HCEC 1CT (cell line): ENCODE measurements around the gene TMTC3.

Experiments used
- DNase-seq: peaks from one replicate; pipeline ENCODE4 v3.0.0-alpha.2; 2017

Gene TMTC3

GRCh38 chr12:88228720-88229119 is 86.6 kb downstream of the TMTC3 start:
- DNase-seq = no peak

DNA sequence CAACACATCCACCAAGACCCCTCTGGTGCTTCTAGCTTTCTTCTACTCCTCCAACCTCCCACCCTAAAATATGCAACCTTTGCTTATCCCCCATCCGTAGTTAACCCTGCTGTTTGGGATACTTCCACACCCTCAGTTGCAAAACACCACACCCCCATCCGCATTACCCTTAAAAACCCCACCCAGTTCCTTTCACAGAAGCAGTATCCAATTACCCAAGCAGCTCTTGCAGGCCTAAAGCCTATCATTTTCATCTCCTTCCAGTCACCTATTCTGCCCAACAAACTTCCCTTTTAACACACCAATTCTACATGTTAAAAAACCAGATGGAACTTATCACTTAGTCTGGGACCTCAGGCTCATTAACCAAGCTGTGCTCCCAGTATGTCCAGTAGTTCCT is 88.2 kb downstream of the TMTC3 start:
- no peak for DNase-seq

DNA sequence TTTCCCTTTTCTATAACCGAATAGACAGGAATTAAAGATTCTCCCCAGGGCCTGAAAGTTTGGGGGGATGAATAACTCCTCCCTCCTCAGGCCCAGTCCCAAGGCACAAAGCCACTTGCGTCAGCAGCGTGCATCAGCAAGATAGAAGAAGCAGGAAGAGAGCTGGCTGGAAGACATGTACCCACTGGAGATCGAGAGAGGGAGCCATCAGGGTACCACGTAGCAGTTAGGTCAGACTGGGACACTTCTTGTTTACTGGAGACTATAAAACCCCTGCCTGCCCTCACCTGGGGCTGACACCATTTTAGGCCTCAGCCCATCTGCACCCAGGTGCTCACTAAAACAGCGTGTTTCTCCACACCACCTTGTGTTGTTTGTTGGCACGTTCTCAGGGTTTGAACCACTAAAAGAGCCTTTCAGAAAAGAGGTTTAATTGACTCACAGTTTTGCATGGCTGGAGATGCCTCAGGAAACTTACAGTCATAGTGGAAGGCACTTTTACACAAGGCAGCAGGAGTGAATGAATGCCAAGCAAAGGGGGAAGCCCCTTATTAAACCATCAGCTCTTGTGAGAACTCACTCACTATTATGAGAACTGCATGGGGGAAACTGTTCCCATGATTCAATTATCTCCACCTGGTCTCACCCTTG is 93.2 kb downstream of the TMTC3 start:
- DNase-seq = no peak

DNA sequence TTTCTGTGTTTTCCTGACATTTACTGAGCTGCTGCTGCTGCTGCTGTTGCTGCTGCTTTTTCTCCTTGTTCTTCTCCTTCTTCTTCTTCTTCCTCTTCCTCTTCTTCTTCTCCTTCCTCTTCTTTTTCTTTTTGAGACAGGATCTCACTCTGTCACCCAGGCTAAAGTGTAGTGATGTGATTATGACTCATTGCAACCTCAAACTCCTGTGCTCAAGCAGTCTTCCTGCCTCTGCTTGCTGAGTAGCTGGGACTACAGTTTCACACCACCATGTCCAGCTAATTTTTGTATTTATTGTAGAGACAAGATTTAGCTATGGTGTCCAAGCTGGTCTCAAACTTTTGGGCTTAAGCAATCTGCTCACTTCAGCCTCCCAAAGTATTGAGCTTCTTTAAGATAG is 95.8 kb downstream of the TMTC3 start:
- DNase-seq = peak; percentile 79

DNA sequence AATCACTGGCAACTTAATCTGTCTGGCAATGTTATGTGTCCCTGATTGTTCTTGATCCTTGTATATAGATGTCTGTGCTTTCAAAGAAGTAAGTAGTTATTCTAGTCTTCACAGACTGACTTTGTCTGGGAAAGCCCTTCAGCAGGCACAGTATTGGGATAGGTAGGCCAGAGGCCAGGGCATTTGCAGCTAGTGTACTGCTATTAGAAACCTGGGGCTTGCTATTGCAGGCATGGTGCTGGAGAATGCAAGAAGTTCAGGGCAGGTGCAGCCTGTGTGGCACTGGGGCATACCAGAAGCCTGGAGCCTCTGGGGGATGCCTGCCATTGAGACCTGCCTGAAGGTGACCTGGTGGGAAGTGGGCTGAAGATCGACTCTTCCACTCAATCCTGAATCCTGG is 96.3 kb downstream of the TMTC3 start:
- DNase-seq = peak; percentile 11

DNA sequence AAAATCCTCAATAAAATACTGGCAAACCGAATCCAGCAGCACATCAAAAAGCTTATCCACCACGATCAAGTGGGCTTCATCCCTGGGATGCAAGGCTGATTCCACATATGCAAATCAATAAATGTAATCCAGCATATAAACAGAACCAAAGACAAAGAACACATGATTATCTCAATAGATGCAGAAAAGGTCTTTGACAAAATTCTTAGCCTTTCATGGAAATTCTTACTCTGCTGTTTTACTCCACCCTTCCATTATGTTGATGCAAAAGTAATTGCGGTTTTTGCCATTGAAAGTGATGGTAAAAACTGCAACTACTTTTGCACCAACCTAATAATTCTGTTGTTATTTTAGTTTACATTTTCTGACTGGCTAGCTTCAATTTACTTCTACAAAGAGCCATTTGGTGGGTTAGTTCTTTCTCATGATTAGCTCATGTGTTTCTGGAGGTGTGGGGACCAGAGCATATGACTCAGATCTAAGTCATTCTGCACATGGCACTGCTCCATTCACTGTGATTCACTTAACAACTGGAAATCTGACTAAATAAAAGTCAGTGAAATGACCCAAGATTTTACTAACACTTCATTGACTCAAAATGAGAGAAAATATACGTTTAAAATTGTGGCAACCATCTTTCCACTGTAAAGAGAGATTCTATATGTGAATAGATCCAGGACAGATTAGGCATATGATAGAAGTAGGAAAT is 99.9 kb downstream of the TMTC3 start:
- peak; percentile 98 for DNase-seq

- peak; percentile 62 for DNase-seq
These were observed 100.4 kb downstream of the TMTC3 start for GRCh38 chr12:88242571-88242925.

GRCh38 chr12:88242939-88243338 is 100.8 kb downstream of the TMTC3 start:
- DNase-seq = no peak

- DNase-seq = no peak
These were observed 101.9 kb downstream of the TMTC3 start for GRCh38 chr12:88243982-88244381.

DNA sequence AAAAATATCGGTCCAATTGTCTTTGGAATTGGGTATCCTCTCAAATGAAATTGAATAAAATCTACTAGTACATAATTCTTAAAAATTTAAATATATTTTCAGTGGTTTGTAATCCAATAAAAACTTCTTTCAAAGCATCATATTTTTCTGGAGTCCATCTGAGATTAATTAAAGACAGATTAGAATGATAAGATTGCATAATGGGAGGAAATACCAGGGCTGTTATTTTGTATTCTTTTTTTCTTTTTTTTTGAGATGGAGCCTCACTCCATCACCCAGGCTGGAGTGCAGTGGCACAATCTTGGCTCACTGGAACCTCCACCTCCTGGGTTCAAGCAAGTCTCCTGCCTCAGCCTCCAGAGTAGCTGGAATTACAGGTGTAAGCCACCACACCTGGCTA is 103.8 kb downstream of the TMTC3 start:
- DNase-seq = peak; percentile 42

DNA sequence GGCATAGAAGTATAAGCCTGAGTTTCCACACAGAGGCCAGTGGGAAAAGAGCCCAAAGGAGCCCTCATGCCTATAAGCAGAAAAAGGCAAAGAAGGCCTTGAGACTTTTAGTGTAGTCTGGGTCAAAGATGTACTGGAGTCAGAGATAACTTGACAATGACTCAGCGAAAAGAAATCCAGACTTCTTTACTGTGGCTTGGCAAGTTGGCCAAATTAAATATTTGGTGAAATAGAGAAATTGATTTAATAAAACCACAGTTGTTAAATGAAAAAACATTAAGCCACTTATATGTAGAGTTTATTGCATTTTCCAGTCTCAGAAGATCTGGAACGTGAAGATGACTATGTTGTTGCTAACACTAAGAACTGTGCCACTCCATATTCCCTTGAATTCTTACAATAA is 105.1 kb downstream of the TMTC3 start:
- peak; percentile 79 for DNase-seq

GRCh38 chr12:88248606-88249005 is 106.5 kb downstream of the TMTC3 start:
- no peak for DNase-seq
